Activated effector memory CD4-positive, alpha-beta T cell treated with anti-CD3 and anti-CD28 coated beads, Interleukin-2, amount 50 U/mL, for 16 hours (primary cell): Measurements from ENCODE around the gene ERVMER34-1.

Experiments
- DNase-seq: peaks from one replicate; pipeline ENCODE4 v3.0.0-alpha.2; 2020

ERVMER34-1 gene

GRCh38 chr4:52718123-52718522 is 33.1 kb downstream of the ERVMER34-1 start:
- DNase-seq: no peak

- DNase-seq: no peak
Measured at GRCh38 chr4:52716364-52717151, 34.7 kb downstream of the ERVMER34-1 start.

- no peak for DNase-seq
Measured at GRCh38 chr4:52715914-52716313, 35.3 kb downstream of the ERVMER34-1 start.

- no peak for DNase-seq
Measured at GRCh38 chr4:52715255-52715897, 35.8 kb downstream of the ERVMER34-1 start.

GRCh38 chr4:52714597-52715254 is 36.5 kb downstream of the ERVMER34-1 start:
- no peak for DNase-seq

GRCh38 chr4:52713456-52713937 is 37.7 kb downstream of the ERVMER34-1 start:
- no peak for DNase-seq

GRCh38 chr4:52712251-52713130 is 38.7 kb downstream of the ERVMER34-1 start:
- peak; percentile 99 for DNase-seq

- DNase-seq: no peak
Measured at GRCh38 chr4:52711834-52712250, 39.4 kb downstream of the ERVMER34-1 start.

GRCh38 chr4:52711272-52711671 is 40.0 kb downstream of the ERVMER34-1 start:
- DNase-seq: no peak

GRCh38 chr4:52709155-52709554 is 42.1 kb downstream of the ERVMER34-1 start:
- no peak for DNase-seq

GRCh38 chr4:52704661-52705060 is 46.6 kb downstream of the ERVMER34-1 start:
- DNase-seq: no peak

- DNase-seq: no peak
Measured at GRCh38 chr4:52704133-52704532, 47.1 kb downstream of the ERVMER34-1 start.

GRCh38 chr4:52701207-52701606 is 50.0 kb downstream of the ERVMER34-1 start:
- no peak for DNase-seq

- DNase-seq: no peak
Measured at GRCh38 chr4:52694936-52695335, 56.3 kb downstream of the ERVMER34-1 start.

- DNase-seq: no peak
Measured at GRCh38 chr4:52693492-52693891, 57.7 kb downstream of the ERVMER34-1 start.
